ENCODE data around the gene TRABD2A. TPM values are rescaled to one million over a fixed set of nuclear protein-coding genes. Genes with fewer than 3 reads are reported as not detected.

The TRABD2A gene
- total and polyA plus RNA-seq, 9 of the 15 experiments (the other 6 are each of a cell fraction or from before 2014, with no cell fraction given): 0.07 to 0.45 (median 0.25) TPM

GRCh38 chr2:84838434-84839145 lies 42.3 kb downstream of the TRABD2A start (continued):
- TF ChIP-seq, protein P1, sequence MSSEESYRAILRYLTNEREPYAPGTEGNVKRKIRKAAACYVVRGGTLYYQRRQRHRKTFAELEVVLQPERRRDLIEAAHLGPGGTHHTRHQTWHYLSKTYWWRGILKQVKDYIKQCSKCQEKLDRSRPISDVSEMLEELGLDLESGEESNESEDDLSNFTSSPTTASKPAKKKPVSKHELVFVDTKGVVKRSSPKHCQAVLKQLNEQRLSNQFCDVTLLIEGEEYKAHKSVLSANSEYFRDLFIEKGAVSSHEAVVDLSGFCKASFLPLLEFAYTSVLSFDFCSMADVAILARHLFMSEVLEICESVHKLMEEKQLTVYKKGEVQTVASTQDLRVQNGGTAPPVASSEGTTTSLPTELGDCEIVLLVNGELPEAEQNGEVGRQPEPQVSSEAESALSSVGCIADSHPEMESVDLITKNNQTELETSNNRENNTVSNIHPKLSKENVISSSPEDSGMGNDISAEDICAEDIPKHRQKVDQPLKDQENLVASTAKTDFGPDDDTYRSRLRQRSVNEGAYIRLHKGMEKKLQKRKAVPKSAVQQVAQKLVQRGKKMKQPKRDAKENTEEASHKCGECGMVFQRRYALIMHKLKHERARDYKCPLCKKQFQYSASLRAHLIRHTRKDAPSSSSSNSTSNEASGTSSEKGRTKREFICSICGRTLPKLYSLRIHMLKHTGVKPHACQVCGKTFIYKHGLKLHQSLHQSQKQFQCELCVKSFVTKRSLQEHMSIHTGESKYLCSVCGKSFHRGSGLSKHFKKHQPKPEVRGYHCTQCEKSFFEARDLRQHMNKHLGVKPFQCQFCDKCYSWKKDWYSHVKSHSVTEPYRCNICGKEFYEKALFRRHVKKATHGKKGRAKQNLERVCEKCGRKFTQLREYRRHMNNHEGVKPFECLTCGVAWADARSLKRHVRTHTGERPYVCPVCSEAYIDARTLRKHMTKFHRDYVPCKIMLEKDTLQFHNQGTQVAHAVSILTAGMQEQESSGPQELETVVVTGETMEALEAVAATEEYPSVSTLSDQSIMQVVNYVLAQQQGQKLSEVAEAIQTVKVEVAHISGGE (CRISPR knock-in tag; IDR thresholded peaks at IDR 0.05): no peak
- TF ChIP-seq ZNF277 (CRISPR knock-in tag; IDR thresholded peaks at IDR 0.05; ENCODE audit: borderline replicate concordance) (no peak), NELFE (IDR thresholded peaks at IDR 0.05; ENCODE audit: insufficient read depth, insufficient read length) (no peak), U2AF1 (optimal IDR thresholded peaks at IDR 0.05; ENCODE audit: low read depth, low read length) (no peak), ZNF121 (CRISPR knock-in tag; conservative IDR thresholded peaks at IDR 0.05) (no peak), ZFP1 (CRISPR knock-in tag; IDR thresholded peaks at IDR 0.05) (no peak), ARID1B (IDR thresholded peaks at IDR 0.05) (no peak), SUPT5H (IDR thresholded peaks at IDR 0.05) (no peak), ARNT (IDR thresholded peaks at IDR 0.05) (no peak), TGIF2 (CRISPR knock-in tag; IDR thresholded peaks at IDR 0.05) (no peak), ZZZ3 (IDR thresholded peaks at IDR 0.05) (no peak)
- TF ChIP-seq, protein P2, sequence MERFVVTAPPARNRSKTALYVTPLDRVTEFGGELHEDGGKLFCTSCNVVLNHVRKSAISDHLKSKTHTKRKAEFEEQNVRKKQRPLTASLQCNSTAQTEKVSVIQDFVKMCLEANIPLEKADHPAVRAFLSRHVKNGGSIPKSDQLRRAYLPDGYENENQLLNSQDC (CRISPR knock-in tag; IDR thresholded peaks at IDR 0.05): no peak
- TF ChIP-seq, protein P3, sequence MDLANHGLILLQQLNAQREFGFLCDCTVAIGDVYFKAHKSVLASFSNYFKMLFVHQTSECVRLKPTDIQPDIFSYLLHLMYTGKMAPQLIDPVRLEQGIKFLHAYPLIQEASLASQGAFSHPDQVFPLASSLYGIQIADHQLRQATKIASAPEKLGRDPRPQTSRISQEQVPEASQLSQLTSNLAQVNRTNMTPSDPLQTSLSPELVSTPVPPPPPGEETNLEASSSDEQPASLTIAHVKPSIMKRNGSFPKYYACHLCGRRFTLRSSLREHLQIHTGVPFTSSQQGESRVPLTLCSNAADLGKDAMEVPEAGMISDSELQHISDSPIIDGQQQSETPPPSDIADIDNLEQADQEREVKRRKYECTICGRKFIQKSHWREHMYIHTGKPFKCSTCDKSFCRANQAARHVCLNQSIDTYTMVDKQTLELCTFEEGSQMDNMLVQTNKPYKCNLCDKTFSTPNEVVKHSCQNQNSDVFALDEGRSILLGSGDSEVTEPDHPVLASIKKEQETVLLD (IDR thresholded peaks at IDR 0.05): no peak
